K562 (cell line): ENCODE data around the gene ORAI1. TPM values are rescaled to one million over a fixed set of nuclear protein-coding genes. Genes with fewer than 3 reads are reported as not detected.
A peak's percentile ranks its signal among the peaks of the same experiment; 100 is the strongest.

Experiments
- ADNP ChIP-seq: fragments of 200-800 bp; sonication (Bioruptor generic); IDR thresholded peaks from 2 replicates; pipeline ENCODE4 v1.6.1; 2016; ENCODE audit warnings: missing genetic modification characterization, missing compliant biosample characterization
- CTCF ChIP-seq, 3 experiments: IDR thresholded peaks in 2 of 3; conservative IDR thresholded peaks in 1 of 3; 2 replicates each; pipeline ENCODE4 v1.5.1; 2011 to 2012; ENCODE audit warnings: low read length in 3 of 3, mild to moderate bottlenecking in 3 of 3, control low read depth in 2 of 3, improper control_type of control experiment in 1 of 3, inconsistent platforms in 1 of 3, low read depth in 1 of 3, mixed read lengths in 1 of 3, moderate library complexity in 1 of 3; ENCODE audit not compliant: insufficient read depth in 2 of 3
- ELF4 ChIP-seq: fragments of 450-650 bp; formaldehyde crosslinking; IDR thresholded peaks from 2 replicates; pipeline ENCODE4 v1.4.0; 2022; ENCODE audit warnings: missing genetic modification characterization
- HMGN3 ChIP-seq: IDR thresholded peaks from 2 replicates; pipeline ENCODE4 v1.6.1; 2011; ENCODE audit warnings: borderline replicate concordance, low read depth, mild to moderate bottlenecking, mixed read lengths, low read length; ENCODE audit not compliant: insufficient read length; ENCODE audit errors: extremely low read depth
- MCM2 ChIP-seq: fragments of 450-650 bp; IDR thresholded peaks from 2 replicates; pipeline ENCODE4 v1.6.1; 2017; ENCODE audit warnings: low read depth, mild to moderate bottlenecking
- MTA1 ChIP-seq: fragments of 450-650 bp; IDR thresholded peaks from 2 replicates; pipeline ENCODE4 v1.6.1; 2017; ENCODE audit warnings: borderline replicate concordance
- NFIC ChIP-seq: fragments of 450-650 bp; IDR thresholded peaks from 2 replicates; pipeline ENCODE4 v1.6.1; 2017; ENCODE audit warnings: mild to moderate bottlenecking, inconsistent platforms
- NFXL1 ChIP-seq: fragments of 450-650 bp; formaldehyde crosslinking; IDR thresholded peaks from 2 replicates; pipeline ENCODE4 v1.4.0; 2021; ENCODE audit warnings: mild to moderate bottlenecking
- NR1H2 ChIP-seq: sonication (generic); formaldehyde crosslinking; IDR thresholded peaks from 2 replicates; pipeline ENCODE4 v1.4.0; 2020; ENCODE audit warnings: mild to moderate bottlenecking, missing genetic modification reagents
- PRPF4 ChIP-seq: fragments of 200-400 bp; formaldehyde crosslinking; IDR thresholded peaks from one replicate; pipeline ENCODE4 v1.6.1; 2017; ENCODE audit warnings: low read length, low read depth, mild to moderate bottlenecking; ENCODE audit not compliant: insufficient read depth, poor library complexity, severe bottlenecking
- TRIM28 ChIP-seq: fragments of 450-650 bp; IDR thresholded peaks from 2 replicates; pipeline ENCODE4 v1.6.1; 2017
- ZBTB26 ChIP-seq: fragments of 450-650 bp; formaldehyde crosslinking; IDR thresholded peaks from 2 replicates; pipeline ENCODE4 v1.4.0; 2022; ENCODE audit warnings: missing genetic modification characterization
- ZFP1 ChIP-seq: fragments of 450-650 bp; formaldehyde crosslinking; IDR thresholded peaks from 2 replicates; pipeline ENCODE4 v1.4.0; 2020; ENCODE audit warnings: mild to moderate bottlenecking, mixed read lengths
- ZNF263 ChIP-seq: sonication (generic); formaldehyde crosslinking; IDR thresholded peaks from 2 replicates; pipeline ENCODE4 v1.8.0; 2022; ENCODE audit warnings: mild to moderate bottlenecking, missing genetic modification reagents, borderline replicate concordance
- ZZZ3 ChIP-seq: fragments of 450-650 bp; IDR thresholded peaks from 2 replicates; pipeline ENCODE4 v1.6.1; 2016; ENCODE audit warnings: antibody characterized with exemption, mild to moderate bottlenecking, moderate library complexity
- polyA plus RNA-seq, 8 experiments: library from polyadenylated mRNA; depleted of rRNA in 4 of 8; stranded (reverse) in 5 of 8; unstranded in 3 of 8; fragments of >200 nt; fragmentation: Nextera tagmentation in 2 of 8; fragmentation: Illumina TruSeq in 1 of 8; extraction: Ambion mirVana in 2 of 8; extraction: Trizol in 1 of 8; gene quantifications; 2 replicates each; pipeline versions ENCODE4 v1.2.1 to v1.2.3, GENCODE V29; 2011 to 2014; ENCODE audit warnings: inconsistent platforms in 1 of 8, missing spikeins in 1 of 8
- total RNA-seq, 7 experiments: library from RNA; depleted of rRNA in 6 of 7; stranded (reverse); fragments of >200 nt in 6 of 7; fragmentation: Illumina TruSeq in 2 of 7; extraction: Trizol in 2 of 7; gene quantifications; 2 replicates each; pipeline versions ENCODE4 v1.2.1 to v1.2.3, GENCODE V29; 2011 to 2021; ENCODE audit warnings: low replicate concordance in 1 of 7
- TF ChIP-seq, protein P1 (sequence below): sonication (generic); formaldehyde crosslinking; IDR thresholded peaks from 2 replicates; pipeline ENCODE4 v1.8.1; 2023; ENCODE audit warnings: missing genetic modification reagents, mild to moderate bottlenecking, borderline replicate concordance
- TF ChIP-seq, protein P2 (sequence below): fragments of 250-450 bp; sonication (Bioruptor Pico); IDR thresholded peaks from 2 replicates; pipeline ENCODE4 v1.4.0; 2020; ENCODE audit warnings: mild to moderate bottlenecking, moderate library complexity, borderline replicate concordance

Gene ORAI1
- total and polyA plus RNA-seq, 9 of the 15 experiments (the other 6 are each of a cell fraction or from before 2014, with no cell fraction given): 2.6 to 23.8 (median 9.3) TPM

DNA sequence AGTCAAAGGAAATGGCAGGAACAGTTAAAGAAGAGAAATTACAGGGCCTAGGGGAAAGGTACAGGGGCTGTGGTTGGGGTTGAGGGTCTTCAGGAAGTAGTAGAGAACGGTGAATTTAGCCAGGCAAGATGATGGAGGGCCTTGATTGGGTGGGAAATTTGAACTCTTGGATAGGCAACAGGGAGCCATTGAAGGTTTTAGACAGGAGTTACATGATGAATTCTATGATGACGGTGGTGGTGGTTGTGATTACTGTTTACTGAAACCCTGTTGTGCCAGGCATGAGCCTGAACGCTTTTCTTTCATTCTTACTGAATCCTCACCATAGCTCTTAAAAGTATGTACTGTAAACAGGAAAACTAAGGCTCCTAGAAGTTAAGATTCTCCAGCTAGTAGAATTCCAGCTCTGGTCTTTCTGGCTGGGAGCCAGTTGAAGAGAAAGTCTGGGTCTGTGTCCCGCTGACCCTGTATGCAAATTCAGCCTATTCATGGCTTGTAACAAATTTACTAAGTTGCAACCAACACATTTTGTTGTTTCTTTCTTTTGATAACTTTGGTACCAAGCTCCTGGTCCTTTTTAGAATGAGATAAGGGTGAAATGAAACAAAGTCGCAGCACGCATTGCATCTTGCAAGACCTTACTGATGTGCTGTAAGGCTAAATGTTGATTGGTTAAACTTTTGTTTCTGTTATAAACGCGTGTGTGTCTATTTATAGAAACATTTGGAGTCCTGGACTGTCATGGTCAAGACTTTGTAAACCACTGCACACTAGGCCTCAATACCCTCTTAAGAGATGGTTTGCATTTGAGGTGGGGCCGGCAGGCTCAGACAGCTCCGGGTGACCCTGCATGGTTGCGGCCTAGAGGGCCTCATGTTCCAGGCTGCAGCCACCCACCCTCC is 6.0 kb downstream of the ORAI1 start (continued):
- TF ChIP-seq CTCF (IDR thresholded peaks at IDR 0.05 in 2 of 3, conservative IDR thresholded peaks at IDR 0.05 in 1 of 3; ENCODE audit: insufficient read depth in 2 of 3, low read depth in 1 of 3, low read length in 3 of 3) (no peak), NFXL1 (CRISPR knock-in tag) (no peak), ZNF263 (CRISPR knock-in tag) (no peak), HMGN3 (no peak), ZBTB26 (no peak), MCM2 (no peak), ADNP (tag) (no peak), ZZZ3 (no peak), ELF4 (no peak), NFIC (peak; percentile 83), NR1H2 (CRISPR knock-in tag) (no peak), TRIM28 (no peak), ZFP1 (CRISPR knock-in tag) (no peak), PRPF4 (no peak), MTA1 (no peak)
- TF ChIP-seq, protein P1, sequence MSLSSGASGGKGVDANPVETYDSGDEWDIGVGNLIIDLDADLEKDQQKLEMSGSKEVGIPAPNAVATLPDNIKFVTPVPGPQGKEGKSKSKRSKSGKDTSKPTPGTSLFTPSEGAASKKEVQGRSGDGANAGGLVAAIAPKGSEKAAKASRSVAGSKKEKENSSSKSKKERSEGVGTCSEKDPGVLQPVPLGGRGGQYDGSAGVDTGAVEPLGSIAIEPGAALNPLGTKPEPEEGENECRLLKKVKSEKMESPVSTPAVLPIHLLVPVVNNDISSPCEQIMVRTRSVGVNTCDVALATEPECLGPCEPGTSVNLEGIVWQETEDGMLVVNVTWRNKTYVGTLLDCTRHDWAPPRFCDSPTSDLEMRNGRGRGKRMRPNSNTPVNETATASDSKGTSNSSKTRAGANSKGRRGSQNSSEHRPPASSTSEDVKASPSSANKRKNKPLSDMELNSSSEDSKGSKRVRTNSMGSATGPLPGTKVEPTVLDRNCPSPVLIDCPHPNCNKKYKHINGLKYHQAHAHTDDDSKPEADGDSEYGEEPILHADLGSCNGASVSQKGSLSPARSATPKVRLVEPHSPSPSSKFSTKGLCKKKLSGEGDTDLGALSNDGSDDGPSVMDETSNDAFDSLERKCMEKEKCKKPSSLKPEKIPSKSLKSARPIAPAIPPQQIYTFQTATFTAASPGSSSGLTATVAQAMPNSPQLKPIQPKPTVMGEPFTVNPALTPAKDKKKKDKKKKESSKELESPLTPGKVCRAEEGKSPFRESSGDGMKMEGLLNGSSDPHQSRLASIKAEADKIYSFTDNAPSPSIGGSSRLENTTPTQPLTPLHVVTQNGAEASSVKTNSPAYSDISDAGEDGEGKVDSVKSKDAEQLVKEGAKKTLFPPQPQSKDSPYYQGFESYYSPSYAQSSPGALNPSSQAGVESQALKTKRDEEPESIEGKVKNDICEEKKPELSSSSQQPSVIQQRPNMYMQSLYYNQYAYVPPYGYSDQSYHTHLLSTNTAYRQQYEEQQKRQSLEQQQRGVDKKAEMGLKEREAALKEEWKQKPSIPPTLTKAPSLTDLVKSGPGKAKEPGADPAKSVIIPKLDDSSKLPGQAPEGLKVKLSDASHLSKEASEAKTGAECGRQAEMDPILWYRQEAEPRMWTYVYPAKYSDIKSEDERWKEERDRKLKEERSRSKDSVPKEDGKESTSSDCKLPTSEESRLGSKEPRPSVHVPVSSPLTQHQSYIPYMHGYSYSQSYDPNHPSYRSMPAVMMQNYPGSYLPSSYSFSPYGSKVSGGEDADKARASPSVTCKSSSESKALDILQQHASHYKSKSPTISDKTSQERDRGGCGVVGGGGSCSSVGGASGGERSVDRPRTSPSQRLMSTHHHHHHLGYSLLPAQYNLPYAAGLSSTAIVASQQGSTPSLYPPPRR (CRISPR knock-in tag): no peak
- TF ChIP-seq, protein P2, sequence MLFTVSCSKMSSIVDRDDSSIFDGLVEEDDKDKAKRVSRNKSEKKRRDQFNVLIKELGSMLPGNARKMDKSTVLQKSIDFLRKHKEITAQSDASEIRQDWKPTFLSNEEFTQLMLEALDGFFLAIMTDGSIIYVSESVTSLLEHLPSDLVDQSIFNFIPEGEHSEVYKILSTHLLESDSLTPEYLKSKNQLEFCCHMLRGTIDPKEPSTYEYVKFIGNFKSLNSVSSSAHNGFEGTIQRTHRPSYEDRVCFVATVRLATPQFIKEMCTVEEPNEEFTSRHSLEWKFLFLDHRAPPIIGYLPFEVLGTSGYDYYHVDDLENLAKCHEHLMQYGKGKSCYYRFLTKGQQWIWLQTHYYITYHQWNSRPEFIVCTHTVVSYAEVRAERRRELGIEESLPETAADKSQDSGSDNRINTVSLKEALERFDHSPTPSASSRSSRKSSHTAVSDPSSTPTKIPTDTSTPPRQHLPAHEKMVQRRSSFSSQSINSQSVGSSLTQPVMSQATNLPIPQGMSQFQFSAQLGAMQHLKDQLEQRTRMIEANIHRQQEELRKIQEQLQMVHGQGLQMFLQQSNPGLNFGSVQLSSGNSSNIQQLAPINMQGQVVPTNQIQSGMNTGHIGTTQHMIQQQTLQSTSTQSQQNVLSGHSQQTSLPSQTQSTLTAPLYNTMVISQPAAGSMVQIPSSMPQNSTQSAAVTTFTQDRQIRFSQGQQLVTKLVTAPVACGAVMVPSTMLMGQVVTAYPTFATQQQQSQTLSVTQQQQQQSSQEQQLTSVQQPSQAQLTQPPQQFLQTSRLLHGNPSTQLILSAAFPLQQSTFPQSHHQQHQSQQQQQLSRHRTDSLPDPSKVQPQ: no peak
